Fibroblast of pulmonary artery (primary cell): ENCODE data around the gene RTL3.

Experiments used
- DNase-seq: peaks from one replicate; pipeline ENCODE4 v3.0.0-alpha.2; 2010; ENCODE audit warnings: low read depth
- H3K4me3 ChIP-seq: replicated peaks from 2 replicates; pipeline ENCODE4 v1.5.1; 2011; ENCODE audit warnings: low read depth, mild to moderate bottlenecking, control low read depth, low read length, moderate library complexity
- TF ChIP-seq, protein P1 (sequence below): IDR thresholded peaks from 2 replicates; pipeline ENCODE4 v1.5.1; 2011; ENCODE audit warnings: mild to moderate bottlenecking, control low read depth, low read length, inconsistent platforms; ENCODE audit errors: missing control alignments

RTL3 gene

DNA sequence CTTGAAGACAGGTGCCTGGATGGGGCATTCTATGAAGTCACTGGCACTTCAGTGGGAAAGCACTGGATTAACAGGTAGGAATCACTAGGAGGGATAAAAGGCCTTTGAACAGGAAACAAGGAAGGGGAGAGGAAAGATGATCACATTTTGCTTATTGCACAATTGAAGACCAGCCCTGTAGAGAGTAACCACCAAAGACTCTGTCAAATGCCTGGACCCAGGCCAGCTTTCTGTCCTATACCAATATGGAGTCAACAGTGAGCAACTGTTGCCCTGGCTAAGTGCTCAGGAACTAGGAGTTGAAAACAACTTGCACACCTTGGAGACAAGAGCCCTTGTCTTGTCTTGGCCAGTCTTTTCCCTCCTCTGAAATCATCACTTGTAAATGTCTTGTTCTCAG is 14.1 kb upstream of the RTL3 start:
- H3K4me3 ChIP-seq, result no peak overlapping the region
- TF ChIP-seq, protein P1, sequence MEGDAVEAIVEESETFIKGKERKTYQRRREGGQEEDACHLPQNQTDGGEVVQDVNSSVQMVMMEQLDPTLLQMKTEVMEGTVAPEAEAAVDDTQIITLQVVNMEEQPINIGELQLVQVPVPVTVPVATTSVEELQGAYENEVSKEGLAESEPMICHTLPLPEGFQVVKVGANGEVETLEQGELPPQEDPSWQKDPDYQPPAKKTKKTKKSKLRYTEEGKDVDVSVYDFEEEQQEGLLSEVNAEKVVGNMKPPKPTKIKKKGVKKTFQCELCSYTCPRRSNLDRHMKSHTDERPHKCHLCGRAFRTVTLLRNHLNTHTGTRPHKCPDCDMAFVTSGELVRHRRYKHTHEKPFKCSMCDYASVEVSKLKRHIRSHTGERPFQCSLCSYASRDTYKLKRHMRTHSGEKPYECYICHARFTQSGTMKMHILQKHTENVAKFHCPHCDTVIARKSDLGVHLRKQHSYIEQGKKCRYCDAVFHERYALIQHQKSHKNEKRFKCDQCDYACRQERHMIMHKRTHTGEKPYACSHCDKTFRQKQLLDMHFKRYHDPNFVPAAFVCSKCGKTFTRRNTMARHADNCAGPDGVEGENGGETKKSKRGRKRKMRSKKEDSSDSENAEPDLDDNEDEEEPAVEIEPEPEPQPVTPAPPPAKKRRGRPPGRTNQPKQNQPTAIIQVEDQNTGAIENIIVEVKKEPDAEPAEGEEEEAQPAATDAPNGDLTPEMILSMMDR, result no peak
- DNase-seq, result no peak

DNA sequence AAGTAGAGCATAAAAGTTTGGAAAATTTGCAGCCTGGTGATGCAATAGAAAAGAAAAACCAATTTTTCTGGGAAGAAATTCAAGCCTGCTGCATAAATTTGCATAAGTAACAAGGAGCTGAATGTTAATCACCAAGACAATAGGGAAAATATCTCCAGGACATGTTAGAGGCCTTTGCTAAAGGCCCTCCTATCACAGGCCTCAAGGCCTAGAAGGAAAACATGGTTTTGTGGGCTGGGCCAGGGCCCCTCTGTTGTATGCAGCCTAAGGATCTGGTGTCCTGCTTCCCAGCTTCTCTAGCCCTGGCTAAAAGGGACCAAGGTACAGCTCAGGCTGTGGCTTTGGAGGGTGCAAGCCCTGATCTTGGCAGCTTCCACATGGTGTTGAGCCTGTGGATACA is 6.2 kb upstream of the RTL3 start:
- TF ChIP-seq, protein P1, result no peak
- no peak for DNase-seq

DNA sequence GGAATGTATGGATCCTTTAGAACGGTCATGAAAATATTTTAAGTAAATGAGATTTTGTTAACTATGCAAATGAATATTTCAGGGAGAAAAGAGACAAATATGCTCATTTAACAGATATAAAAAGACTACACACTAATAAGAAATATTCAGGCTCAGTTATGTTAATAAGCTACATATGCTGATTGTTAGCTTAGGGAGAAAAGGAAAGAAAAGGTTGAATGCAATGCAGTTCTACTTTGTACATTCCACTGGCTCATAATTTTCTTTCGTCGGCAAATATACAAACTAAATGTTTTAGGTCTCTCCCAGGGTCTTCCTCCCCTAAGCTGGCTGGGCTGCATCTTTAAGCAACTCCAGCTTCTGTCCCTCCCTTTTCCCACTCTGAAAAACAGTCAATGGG is 2.7 kb upstream of the RTL3 start:
- no peak overlapping the region for H3K4me3 ChIP-seq
- DNase-seq, result no peak
- TF ChIP-seq, protein P1, result no peak

More for the DNA sequence above, 6.2 kb upstream of the RTL3 start:
- H3K4me3 ChIP-seq, result no peak overlapping the region

DNA sequence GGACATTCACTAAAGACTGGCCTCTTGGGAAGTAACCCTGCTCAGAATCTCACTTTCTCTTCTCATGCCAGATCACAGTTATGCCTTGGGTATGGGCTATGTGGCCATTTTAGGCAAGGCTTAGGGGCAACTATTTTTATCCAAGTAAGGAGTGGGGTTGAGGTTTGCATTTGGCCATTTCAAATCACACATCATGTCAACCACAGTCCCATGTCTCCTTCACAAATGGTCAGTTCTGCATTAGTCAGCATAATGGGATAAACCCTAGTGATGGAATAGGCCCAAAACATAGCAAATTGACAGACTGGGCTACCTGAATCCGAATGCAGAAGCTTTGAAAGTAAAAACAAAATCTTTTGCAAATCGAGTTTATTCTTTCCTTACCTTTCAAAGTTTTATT is 827 bp upstream of the RTL3 start:
- no peak overlapping the region for H3K4me3 ChIP-seq
- TF ChIP-seq, protein P1, result no peak
- DNase-seq, result no peak

DNA sequence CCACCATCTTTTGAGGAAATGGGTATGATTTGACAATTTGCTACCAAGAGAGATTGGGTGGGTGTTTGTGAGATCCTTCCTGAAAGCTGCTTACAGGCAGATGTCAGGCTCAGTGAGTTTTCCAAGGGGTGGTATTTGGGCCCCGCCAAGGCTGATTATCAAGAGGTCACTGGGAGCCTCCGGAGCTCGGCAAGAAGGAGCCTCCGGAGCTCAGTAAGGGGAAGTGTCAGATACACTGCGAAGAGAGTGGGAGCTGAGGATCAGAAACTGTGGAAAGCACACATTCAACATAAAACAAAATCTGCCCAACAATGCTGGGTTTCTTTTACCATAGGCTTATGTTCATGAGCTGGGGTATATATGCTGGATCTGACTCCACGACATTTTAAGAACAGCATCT is 714 bp downstream of the RTL3 start:
- no peak for DNase-seq
- TF ChIP-seq, protein P1, result no peak
- no peak overlapping the region for H3K4me3 ChIP-seq

DNA sequence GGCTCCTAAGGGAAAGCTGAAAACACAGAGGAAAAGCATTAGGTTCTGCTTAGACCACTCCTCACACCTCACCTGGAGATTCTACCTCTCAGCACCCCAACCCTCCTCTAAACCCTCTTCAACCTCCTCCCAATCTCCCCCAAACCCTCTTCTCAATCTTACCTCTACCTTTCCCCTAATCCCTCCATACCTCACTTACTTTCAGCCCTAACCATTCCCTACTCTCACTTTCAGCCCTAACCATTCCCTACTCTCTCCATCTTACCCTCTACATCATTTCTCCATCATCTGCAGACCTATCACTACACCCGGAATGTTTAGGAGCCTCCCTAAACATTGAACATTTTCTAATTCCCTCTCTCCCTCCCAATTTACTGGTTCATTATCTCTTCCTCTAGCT is 3.5 kb downstream of the RTL3 start:
- TF ChIP-seq, protein P1, result no peak
- H3K4me3 ChIP-seq, result no peak overlapping the region
- no peak for DNase-seq

DNA sequence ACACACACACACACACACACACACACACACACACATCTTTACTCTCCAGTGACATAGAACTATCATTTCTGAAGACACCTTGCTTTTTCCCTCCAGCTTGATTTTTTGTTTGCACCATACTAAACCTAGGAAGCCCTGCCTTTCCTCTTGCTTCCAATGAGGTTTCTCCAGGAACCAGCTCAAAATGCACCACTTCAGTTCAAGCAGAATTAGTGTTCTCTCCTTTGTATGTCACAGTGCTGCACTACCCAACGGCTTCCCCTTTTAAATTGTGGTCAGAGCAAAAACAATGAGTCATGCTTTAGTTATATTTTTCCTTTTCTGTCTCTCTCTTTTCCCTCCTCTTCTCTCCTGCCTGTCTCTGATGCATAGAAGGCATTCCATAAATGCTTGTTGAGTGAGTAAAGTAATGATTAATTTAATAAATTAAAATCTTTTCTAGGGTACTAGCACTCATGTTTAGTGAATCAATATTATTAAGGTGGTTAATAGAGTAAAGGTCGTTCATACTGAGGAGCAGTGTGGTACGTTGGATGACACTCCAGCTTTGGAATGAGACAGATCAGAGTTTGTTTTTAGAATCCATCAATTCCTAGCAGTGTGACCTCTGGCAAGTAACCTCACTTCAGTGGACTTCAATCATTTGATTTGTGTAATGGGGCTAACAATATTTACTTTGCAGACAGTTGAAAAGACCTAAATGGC is 5.9 kb downstream of the RTL3 start:
- peak; percentile 78 for DNase-seq
- TF ChIP-seq, protein P1, result no peak
- no peak overlapping the region for H3K4me3 ChIP-seq
